ENCODE measurements around the gene DDIT4L.
"Not testable (repeated sequence)": the region's sequence is repeated elsewhere in the genome, so short reads cannot be mapped to it uniquely, and the experiment has no call there.

Gene DDIT4L

GRCh38 chr4:100166297-100167039 lies 23.8 kb downstream of the DDIT4L start:
- no peak for DNase-seq (ENCODE audit: low read depth in 2 of 2)

- DNase-seq (ENCODE audit: low read depth in 2 of 2), result no peak
Measured at GRCh38 chr4:100165809-100166208, 24.5 kb downstream of the DDIT4L start.

GRCh38 chr4:100164808-100165760 lies 25.2 kb downstream of the DDIT4L start:
- no peak for DNase-seq (ENCODE audit: low read depth in 2 of 2)

DNA sequence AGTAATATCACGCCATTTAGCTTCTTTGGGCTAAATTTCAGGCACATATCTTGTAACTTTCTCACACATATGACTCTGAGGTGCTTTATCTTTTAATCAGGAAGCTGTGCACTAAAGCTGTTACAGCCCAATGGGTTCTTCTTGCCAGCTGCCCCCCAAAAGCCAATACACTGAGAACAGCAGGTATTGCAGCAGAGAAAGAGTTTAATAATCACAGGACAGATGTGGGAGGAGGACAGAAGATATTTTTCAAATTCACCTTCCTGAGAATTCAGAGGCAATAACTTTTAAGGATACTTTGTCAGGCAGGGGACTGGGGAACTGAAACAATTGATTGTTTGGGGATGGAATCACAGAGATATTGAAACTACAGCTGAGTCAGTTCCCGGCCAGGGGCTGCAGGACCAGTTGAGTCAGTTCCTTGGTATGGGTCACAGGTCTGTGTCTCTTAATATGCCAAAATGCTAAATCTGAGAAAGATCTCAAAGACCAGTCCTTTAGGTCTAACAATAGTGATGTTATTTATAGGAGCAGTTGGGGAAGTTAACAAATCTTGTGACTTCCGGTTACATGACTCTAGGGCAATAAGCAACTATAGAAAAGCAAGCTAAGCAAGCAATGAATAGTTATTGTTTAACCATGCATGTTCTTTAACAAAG lies 28.1 kb downstream of the DDIT4L start:
- DNase-seq (ENCODE audit: low read depth in 2 of 2), result no peak

DNA sequence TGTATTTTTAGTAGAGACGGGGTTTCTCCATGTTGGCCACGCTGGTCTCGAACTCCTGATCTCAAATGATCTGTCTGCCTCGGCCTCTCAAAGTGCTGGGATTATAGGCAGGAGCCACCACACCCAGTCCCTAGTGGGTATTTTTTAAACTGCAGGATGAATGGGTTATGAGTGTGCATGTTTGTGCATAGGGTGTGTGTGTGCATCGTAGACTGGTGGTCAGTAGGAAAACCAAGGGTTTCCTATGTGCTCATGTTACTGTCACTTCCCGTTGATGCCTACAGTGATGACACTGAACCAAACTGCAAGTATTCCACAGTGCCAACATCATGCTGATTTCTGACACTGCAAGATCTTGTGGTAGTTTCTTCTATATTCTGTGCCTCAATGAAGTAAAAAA lies 41.1 kb downstream of the DDIT4L start:
- no peak for DNase-seq (ENCODE audit: low read depth in 2 of 2)

DNA sequence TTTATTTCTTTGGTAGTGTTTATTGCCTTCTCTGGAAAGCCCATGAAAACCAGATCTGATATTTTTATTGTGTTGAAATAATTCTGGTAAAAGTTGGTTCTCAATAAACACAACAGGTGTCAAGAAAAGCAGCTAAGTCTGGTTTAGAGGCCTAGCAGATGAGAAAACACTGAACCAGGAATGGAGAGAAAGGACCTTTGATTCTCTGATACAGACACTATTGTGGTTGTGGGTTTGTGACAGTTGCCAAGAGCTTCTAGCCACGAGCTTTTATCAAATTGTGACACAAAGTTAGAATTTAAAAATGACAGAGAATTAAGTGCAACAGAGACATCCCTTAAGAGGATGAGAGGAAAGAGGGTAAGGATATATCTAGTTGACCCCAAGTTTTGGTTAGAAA lies 42.6 kb downstream of the DDIT4L start:
- no peak for DNase-seq (ENCODE audit: low read depth in 2 of 2)

DNA sequence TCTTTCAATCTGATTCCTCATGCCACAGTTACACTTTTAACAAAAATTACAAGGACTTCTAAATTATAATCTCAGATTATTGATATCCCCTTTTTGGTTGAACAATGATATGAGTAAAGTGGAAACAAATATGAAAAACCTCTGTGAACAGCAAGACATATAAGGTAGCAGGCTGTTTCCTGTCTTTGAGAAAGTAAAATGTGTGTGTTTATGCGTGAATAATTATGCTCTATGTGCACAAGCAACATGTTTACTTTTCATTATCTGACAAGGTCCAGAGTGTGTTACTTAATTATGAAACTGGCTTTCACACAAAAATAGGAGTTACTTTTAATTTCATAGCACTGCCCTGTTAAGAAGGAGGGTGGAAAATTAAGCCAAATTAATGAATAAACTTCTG lies 43.1 kb downstream of the DDIT4L start:
- DNase-seq (ENCODE audit: low read depth in 2 of 2), result no peak

DNA sequence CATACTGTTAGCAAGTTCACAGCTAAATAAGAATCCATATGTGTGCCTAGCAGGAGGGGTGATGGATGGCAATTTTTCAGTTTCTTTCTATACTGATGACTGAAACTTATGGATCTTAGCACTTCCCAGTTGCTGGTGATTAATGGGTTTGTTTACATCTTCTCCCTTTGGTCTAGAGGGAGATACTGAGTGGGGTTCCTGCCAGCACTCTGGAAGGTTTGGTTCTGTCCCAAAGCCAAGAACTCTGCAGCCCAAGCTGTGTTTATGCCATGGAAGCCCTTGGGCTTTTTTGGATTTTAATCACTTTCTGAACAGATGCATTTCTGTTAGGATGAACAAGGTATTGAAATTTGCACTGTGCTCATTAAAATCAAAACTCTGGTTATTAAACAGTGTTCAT lies 43.5 kb downstream of the DDIT4L start:
- no peak for DNase-seq (ENCODE audit: low read depth in 2 of 2)

DNA sequence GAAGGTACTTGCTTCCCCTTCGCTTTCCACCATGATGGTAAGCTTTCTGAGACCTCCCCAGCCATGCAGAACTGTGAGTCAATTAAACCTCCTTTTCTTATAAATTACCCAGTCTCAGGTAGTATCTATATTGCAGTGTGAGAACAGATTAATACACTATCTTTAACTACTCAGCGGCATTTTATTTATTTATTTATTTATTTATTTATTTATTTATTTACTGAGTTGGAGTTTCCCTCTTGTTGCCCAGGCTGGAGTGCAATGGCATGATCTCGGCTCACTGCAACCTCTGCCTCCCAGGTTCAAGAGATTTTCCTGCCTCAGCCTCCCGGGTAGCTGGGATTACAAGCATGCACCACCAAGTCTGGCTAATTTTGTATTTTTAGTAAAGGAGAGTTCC lies 52.9 kb downstream of the DDIT4L start:
- not testable (repeated sequence) for DNase-seq (ENCODE audit: low read depth in 2 of 2)

Measured in stimulated activated CD8-positive, alpha-beta memory T cell treated with anti-CD3 and anti-CD28 coated beads, Interleukin-7, amount 100 ng/mL, for 1 hour (primary cell).